GM21737 (cell line): ENCODE results near the gene CHID1.

Experiments
- ATAC-seq: cut with Tn5 transposase; IDR thresholded peaks from one replicate; pipeline ENCODE4 v1.9.1; 2021; ENCODE audit warnings: mild to moderate bottlenecking, moderate library complexity; ENCODE audit not compliant: unreplicated experiment

Gene CHID1

DNA sequence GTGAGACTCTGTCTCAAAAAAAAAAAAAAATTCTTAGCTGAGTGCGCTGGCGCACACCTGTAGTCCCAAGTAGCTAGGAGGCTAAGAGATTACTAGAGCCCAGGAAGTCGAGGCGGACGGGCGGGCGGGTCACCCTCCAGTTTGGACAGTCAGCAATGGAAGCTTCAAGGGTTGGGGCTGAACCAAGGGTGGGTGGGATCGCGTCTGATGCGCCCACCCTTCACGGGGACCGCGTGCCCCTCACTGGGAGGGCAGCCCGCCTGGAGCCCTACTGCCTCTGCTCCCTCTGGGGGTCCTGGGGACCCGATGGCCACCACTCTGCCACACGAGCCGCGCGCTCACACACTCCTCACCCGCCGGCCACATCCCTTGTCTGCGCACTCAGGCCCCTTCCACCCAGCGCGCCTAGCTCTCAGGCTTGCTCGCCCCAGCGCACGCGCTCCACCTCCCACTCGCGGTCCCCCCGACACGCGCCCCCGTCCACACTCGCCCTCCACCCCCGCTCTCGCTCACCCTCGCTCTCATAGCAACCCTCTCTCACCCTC, 494 bp downstream of the CHID1 start:
- ATAC-seq = no peak

- no peak for ATAC-seq
Measured at GRCh38 chr11:909406-909805, 1.2 kb downstream of the CHID1 start.

DNA sequence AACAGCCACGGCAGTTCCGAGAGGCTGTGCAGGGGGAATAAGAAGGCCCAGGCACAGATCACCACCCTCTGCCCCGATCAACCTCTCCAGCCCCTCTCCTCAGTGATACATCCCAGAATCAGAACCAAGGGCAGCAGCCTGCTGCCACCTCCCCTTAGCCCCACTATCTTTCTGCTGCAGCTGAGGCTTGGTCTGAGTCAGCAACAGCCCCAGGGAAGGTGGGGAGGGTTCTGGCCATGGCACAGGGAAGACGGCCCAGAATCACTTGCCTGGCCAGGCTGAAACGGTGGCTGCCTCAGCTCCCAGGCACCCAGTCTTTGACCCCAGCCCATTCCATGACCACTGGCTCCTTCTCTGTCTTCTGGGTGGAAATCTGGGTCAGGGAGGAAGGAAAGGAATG, 2.3 kb downstream of the CHID1 start:
- ATAC-seq = no peak

DNA sequence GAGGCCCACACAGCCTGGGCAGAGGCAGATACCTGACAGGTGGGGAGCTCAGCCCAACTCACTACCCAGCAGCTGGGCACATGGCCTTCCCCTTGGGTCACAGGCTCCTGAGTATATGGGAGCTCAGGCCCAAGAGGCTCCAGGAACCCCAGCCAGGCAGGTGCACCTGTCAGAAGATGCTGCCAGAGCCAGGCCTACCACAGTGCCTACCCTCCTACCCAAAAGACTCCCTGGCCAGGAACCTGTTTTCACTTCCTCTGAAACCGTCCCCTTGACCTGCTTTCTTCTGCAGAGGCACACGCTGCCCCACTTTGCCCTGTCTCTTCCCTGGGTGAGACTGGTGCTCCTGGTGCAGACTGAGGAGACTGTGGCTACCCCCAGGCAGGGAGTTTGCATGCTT, 2.9 kb downstream of the CHID1 start:
- ATAC-seq = no peak

DNA sequence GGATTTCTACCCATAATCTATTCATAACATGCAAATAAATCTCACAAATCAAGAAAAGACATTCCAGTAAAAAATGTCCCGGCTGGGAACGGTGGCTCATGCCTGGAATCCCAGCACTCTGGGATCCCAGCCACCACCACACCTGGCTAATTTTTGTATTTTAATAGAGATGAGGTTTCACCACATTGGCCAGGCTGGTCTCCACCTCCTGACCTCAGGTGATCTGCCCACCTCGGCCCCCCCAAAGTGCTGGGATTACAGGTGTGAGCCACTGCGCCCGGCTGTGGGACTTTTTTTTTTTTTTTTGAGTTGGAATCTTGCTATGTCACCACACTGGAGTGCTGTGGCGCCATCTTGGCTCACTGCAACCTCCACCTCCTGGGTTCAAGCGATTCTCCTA, 4.7 kb downstream of the CHID1 start:
- no peak for ATAC-seq

GRCh38 chr11:904380-904779, 6.2 kb downstream of the CHID1 start:
- ATAC-seq = no peak

- ATAC-seq = no peak
Measured at GRCh38 chr11:901452-902061, 9.1 kb downstream of the CHID1 start.

- ATAC-seq = no peak
Measured at GRCh38 chr11:900545-900944, 10.1 kb downstream of the CHID1 start.

- ATAC-seq = no peak
Measured at GRCh38 chr11:899724-900123, 10.9 kb downstream of the CHID1 start.

DNA sequence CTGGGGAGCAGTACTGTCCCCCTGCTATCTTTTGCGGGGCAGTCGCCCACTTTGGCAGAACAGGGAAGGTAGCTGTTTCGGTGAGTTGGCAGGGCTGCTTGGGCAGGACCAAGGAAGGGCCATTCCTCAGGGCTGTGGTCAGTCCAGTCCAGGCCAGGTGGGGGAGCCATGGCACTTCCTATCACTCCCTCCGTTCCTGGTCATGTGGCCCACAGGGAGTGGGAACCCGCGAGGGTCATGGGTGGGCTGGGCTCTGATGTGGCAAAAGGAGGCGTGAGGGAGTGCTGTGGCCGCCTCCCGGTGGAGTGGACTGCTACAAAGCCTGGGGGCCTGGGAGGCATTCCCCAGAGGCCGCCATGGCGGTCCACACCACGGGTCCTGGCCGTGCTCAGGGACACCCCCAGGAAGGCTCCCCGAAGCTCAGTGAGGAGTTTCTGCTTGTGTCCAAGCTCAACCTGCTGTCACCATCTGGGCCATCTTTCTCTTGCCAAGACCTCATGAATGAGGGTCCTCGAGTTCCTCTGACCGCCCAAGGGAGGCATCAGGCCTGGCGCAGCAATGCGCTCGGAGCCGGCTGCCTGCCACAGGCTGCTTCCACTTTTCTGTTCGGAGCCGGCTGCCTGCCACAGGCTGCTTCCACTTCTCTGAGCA, 11.9 kb downstream of the CHID1 start:
- no peak for ATAC-seq

- no peak for ATAC-seq
Measured at GRCh38 chr11:898143-898511, 12.5 kb downstream of the CHID1 start.

- no peak for ATAC-seq
Measured at GRCh38 chr11:897253-898142, 13.1 kb downstream of the CHID1 start.

GRCh38 chr11:895331-896110, 15.1 kb downstream of the CHID1 start:
- ATAC-seq = no peak

GRCh38 chr11:894575-895201, 15.9 kb downstream of the CHID1 start:
- no peak for ATAC-seq

DNA sequence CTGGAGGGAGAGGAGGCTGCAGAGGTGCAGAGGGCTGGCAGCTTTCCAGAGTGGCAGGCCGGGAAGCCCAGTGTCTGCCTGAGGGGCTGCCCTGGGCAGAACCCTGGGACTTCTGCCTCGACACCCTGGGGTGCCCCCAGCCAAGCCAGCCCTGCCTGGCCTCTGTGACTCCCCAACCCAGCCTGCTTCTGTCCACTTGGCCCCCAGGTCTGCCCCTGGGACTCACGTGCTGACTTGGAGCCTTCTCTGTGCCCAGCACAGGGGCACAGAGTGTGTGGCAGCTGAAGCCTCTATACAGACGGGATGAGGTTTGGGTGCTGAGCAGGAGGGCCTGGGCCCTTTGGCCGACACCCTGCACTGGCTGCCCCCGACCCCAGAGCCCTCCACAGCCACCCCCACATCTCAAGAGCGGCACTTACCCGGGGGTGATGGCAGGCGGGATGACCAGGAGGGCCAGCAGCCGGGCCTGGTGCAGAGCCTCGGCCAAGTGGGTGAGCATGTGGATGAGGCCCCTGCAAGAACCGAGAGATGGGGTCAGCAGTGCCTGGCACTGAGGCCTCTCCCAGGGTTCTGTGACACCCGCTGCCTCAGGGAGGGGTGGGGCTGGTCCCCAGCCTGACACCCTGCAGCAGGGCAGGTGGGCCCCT, 17.5 kb downstream of the CHID1 start:
- no peak for ATAC-seq

DNA sequence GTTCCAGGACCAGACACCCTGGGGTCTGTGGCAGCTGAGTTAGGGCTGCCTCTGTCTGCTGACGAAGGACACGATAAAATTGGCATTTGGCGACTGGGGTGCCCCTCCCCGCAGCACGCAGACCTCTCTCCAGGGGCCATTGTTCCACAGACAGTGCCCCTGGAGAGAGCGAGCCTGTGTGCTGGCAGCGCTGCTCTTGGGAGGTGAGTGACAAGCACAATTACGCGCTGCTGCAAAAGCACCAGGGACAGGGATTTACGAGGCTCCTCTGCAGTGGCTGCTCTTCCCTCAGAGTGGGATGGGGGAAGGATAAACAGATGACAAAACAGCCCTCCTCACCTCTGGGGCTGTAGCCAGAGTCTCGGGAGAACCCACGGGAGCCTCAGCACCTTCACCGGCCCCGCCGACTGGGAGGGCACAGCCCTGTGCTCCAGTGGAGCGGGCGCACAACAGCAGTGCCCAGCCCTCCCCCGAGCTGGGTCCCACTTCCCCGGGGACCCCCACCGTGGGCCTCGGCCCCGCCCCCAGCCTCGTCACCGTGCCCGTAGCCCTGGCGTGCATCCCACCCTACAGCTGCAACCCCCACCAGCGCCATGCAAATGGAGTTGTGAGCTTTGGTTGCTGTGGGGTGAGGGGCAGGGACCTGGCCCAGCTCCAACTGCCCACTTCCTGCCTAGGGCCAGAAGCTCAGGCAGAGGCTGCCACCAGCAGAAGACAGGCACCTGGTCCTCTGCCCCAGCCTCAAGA, 19.6 kb downstream of the CHID1 start:
- ATAC-seq = no peak

DNA sequence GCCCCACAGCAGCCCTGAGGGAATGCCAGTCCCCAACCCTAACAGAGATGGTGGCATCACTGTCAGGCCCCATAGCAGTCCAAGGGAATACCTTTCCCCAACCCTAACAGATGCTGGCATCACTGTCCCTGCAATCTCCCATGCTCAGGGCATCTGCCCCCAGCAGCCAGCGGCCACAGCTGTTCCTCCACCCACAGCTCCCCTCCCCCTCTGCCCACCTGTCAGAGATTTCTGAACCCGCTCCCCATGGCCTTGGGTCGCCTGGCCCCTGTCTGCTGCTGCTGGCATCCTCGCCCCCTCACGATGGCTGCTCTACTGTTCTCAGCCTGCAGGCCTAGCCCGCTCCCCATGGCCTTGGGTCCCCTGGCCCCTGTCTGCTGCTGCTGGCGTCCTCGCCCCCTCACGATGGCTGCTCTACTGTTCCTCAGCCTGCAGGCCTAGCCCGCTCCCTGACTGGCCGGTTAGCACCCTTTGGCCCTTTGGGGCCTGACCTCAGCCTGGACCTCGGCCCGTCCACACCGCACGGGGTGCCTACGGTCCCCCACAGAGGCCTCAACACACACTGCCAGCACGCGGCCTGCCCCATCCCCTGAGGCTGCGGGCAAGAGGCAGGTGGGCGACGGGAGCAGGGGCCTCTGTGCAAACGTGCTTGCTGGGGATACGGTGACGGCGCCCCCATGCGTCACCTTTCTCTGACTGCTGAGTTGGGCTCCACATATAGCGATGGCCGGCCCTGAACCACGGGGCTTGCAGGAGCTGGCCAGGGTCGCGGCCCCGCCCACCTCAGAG, 20.7 kb downstream of the CHID1 start:
- ATAC-seq = no peak

DNA sequence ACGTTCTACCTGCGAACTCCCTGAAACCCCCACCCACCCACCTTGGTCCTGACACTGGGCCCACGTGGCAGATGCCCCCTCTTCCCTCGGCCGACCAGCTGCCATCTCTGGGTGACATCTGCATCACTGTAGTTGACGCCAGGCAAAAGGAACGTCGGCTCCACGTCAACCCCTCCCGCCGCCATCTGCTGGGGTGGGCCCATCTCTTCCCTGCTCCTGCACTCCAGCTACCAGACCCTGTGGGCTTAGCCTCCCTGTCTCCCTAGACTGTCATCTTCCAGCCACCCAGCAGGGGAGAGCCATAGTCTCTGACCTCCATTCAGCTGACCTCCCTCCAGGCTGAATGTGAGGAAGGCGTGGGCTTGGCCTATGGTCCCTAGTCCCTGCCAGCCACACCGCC, 21.4 kb downstream of the CHID1 start:
- no peak for ATAC-seq
